ENCODE measurements around the gene EED.
"Not testable (repeated sequence)": the region's sequence is repeated elsewhere in the genome, so short reads cannot be mapped to it uniquely, and the experiment has no call there.

Gene EED

GRCh38 chr11:86219311-86220193 lies 25.0 kb upstream of the EED start:
- DNase-seq (ENCODE audit: low read depth, low spot score): no peak

- no peak for DNase-seq (ENCODE audit: low read depth, low spot score)
Measured at GRCh38 chr11:86220653-86221052, 23.9 kb upstream of the EED start.

GRCh38 chr11:86222081-86222480 lies 22.5 kb upstream of the EED start:
- DNase-seq (ENCODE audit: low read depth, low spot score): no peak

- DNase-seq (ENCODE audit: low read depth, low spot score): not testable (repeated sequence)
Measured at GRCh38 chr11:86224575-86224974, 20.0 kb upstream of the EED start.

GRCh38 chr11:86225344-86225743 lies 19.2 kb upstream of the EED start:
- not testable (repeated sequence) for DNase-seq (ENCODE audit: low read depth, low spot score)

- DNase-seq (ENCODE audit: low read depth, low spot score): no peak
Measured at GRCh38 chr11:86228269-86229038, 16.1 kb upstream of the EED start.

GRCh38 chr11:86229039-86229330 lies 15.6 kb upstream of the EED start:
- DNase-seq (ENCODE audit: low read depth, low spot score): not testable (repeated sequence)

- DNase-seq (ENCODE audit: low read depth, low spot score): no peak
Measured at GRCh38 chr11:86230179-86230804, 14.3 kb upstream of the EED start.

- DNase-seq (ENCODE audit: low read depth, low spot score): no peak
Measured at GRCh38 chr11:86230921-86231434, 13.6 kb upstream of the EED start.

- DNase-seq (ENCODE audit: low read depth, low spot score): no peak
Measured at GRCh38 chr11:86232556-86232955, 12.0 kb upstream of the EED start.

- DNase-seq (ENCODE audit: low read depth, low spot score): no peak
Measured at GRCh38 chr11:86234831-86235461, 9.6 kb upstream of the EED start.

- DNase-seq (ENCODE audit: low read depth, low spot score): no peak
Measured at GRCh38 chr11:86237267-86237804, 7.2 kb upstream of the EED start.

- DNase-seq (ENCODE audit: low read depth, low spot score): no peak
Measured at GRCh38 chr11:86240164-86240563, 4.4 kb upstream of the EED start.

- no peak for DNase-seq (ENCODE audit: low read depth, low spot score)
Measured at GRCh38 chr11:86241956-86242535, 2.5 kb upstream of the EED start.

- DNase-seq (ENCODE audit: low read depth, low spot score): no peak
Measured at GRCh38 chr11:86243396-86243795, 1.2 kb upstream of the EED start.

GRCh38 chr11:86244063-86244521 lies 461 bp upstream of the EED start:
- peak; percentile 74 for DNase-seq (ENCODE audit: low read depth, low spot score)

- DNase-seq (ENCODE audit: low read depth, low spot score): no peak
Measured at GRCh38 chr11:86245369-86246292, 1.1 kb downstream of the EED start.

- no peak for DNase-seq (ENCODE audit: low read depth, low spot score)
Measured at GRCh38 chr11:86246293-86246675, 1.7 kb downstream of the EED start.

- no peak for DNase-seq (ENCODE audit: low read depth, low spot score)
Measured at GRCh38 chr11:86247608-86248007, 3.1 kb downstream of the EED start.

GRCh38 chr11:86248609-86249008 lies 4.1 kb downstream of the EED start:
- DNase-seq (ENCODE audit: low read depth, low spot score): no peak
